ENCODE data around the gene PATE1.

PATE1 gene, protein sequence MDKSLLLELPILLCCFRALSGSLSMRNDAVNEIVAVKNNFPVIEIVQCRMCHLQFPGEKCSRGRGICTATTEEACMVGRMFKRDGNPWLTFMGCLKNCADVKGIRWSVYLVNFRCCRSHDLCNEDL

DNA sequence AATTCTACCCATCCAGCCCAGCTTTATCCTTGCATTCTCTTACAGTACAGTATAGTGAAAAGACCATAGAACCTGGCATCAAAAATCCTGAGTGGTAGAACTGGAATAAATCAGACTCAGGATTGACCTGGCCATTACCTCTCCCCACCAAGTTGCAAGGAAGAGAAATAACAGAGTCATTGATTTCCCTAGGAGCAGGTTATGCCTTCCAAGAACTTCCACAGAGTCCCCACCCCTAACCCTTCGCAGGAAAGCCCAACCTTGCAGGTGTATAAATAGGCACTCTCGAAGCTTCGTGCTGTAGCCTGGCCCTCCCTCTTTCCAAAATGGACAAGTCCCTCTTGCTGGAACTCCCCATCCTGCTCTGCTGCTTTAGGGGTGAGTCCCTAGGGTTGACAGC is at the start of gene PATE1:
Gene PATE1, plus strand, starts transcription at position 301 of the 400 bp plus-strand sequence. Its CDS starts 26 bp downstream, at position 327.
- TF ChIP-seq GATA2 (IDR thresholded peaks at IDR 0.05; ENCODE audit: low read depth, low read length): no peak
- TF ChIP-seq GATA3 (IDR thresholded peaks at IDR 0.05; ENCODE audit: low read depth, low read length): no peak

DNA sequence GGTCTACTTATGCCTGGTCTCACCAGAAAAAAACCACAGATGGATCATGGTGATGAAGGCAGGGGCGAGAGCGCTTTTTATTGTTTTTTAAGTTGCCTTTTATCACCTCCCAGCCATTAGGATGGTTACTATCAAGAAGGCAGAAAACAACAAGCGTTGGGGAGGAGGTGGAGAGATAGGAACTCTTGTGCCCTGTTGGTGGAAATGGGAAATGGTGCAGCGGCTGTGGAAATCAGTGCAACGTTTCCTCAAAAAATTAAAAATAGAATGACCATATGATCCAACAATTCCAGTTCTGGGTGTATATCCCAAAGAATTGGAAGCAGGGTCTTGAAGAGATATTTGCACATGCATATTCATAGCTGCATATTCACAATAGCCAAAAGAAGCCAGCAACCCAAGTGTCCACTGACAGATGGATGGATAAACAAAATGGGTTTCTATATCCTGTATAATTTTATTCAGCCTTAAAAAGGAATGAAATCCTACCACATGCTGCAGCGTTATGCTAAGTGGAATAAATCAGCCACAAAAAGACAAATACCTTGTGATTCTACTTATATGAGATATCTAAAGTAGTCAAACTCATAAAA is 45.0 kb upstream of the PATE1 start:
- TF ChIP-seq GATA2 (IDR thresholded peaks at IDR 0.05; ENCODE audit: low read depth, low read length) (no peak), GATA3 (IDR thresholded peaks at IDR 0.05; ENCODE audit: low read depth, low read length) (no peak)

DNA sequence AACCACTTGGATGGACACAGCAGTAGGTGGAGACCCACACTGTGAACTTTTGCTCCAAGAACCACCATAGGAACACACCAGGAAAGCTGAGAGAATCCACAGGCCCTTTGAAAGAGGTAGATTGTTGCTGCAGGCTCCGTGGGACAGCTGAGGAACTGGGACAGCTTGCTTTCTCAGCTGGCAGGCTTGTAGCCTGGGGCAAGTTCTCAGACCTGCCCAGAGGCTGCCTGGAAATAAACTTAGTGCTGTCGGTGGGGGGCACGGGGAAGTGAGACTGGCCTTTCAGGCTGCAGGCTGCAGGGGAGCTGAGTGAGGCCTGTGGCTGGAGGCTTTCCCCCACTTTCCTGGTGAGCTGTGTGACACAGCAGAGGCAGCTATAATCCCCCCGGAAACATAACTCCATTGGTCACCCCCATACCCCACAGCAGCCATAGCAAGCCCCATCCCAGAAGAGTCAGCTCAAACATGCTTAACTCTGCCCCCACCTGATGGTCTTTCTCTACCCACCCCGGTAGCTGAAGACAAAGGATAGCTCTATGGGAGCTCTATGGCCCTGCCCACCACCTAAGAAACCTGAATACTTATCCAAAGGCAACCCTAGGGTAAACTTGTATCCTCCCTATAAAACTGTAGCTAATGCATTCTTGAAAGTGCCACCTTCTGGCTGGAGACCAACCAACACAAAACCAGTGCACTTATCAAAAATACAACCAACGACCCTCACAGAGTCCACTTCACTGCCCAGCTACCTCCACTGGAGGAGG is 44.0 kb upstream of the PATE1 start:
- TF ChIP-seq GATA3 (IDR thresholded peaks at IDR 0.05; ENCODE audit: low read depth, low read length) (no peak), GATA2 (IDR thresholded peaks at IDR 0.05; ENCODE audit: low read depth, low read length) (no peak)

DNA sequence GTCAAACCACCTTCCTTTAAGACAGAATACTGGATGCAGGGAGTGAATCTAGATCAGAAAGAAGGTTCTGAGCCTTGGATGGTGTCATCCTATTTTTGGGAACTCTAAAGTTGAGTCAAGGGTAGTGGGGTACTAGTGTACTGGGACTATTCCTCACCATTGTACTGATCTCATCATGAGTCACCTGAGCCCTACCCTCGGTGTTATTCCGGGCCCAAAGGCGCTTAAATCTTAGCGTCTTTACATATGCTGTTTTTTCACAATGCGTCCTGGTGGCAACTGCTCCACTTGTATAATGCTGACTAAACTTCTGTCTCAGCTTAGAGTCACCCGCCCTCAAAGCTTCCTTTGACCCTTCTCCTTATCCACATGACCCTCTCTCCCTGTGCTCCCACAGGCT is 25.3 kb upstream of the PATE1 start:
- TF ChIP-seq GATA2 (IDR thresholded peaks at IDR 0.05; ENCODE audit: low read depth, low read length) (no peak), GATA3 (IDR thresholded peaks at IDR 0.05; ENCODE audit: low read depth, low read length) (no peak)

DNA sequence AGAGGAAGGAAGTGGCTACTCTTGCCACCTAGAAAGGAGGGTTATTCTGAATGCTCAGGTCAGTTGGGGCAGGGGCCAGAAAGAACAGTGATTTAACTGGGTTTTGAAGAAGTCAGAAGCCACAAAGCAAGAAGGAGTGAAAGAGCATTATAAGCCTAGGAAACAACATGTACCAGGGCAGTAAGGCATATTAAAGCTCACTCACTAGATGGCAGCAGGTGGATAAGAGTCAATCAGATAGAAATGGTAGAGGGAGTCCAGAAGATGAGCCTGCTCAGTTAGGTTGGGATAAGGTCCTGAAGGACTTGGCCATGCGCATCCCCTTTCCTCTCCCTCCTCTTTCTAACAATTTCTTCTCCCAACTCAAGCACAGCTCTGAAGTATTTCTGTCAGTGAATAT is 22.0 kb upstream of the PATE1 start:
- TF ChIP-seq GATA3 (IDR thresholded peaks at IDR 0.05; ENCODE audit: low read depth, low read length): no peak
- no peak for TF ChIP-seq GATA2 (IDR thresholded peaks at IDR 0.05; ENCODE audit: low read depth, low read length)

DNA sequence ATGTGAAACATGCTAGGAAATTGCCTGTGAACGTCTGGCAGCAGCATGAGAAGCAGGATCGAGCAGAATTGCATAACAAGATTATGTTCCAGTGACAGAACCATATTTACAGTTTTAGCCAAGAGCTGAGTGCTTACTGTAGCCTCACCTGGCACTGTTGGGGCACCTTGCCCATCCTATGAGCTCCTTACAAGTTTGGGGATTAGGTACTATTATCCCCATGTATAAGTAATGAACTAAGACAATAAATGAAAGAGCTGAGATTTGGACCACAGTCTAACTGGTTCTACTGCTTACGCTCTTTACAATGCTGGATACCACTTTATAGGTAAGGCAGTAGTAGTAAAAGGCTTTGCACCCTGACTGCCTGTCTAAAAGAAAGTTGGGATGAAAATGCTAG is 17.1 kb upstream of the PATE1 start:
- TF ChIP-seq GATA2 (IDR thresholded peaks at IDR 0.05; ENCODE audit: low read depth, low read length): no peak
- TF ChIP-seq GATA3 (IDR thresholded peaks at IDR 0.05; ENCODE audit: low read depth, low read length): no peak

DNA sequence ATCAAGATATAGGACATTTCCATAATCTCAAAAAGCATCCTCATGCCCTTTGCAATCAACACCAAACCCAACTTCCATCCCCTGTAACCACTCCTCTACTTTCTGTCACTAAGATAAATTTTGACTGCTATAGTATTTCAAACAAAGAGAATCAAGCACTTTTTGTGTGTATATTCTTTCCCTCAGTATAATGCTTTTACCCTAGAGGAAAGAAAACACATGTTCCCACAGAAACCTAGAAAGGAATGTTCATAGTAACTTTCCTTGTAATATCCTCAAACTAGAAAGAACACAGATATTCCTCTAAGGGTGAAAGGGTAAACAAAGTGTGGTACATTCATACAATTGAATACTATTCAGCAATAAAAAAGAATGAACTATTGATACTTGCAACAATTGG is 5.5 kb upstream of the PATE1 start:
- TF ChIP-seq GATA3 (IDR thresholded peaks at IDR 0.05; ENCODE audit: low read depth, low read length) (no peak), GATA2 (IDR thresholded peaks at IDR 0.05; ENCODE audit: low read depth, low read length) (no peak)

DNA sequence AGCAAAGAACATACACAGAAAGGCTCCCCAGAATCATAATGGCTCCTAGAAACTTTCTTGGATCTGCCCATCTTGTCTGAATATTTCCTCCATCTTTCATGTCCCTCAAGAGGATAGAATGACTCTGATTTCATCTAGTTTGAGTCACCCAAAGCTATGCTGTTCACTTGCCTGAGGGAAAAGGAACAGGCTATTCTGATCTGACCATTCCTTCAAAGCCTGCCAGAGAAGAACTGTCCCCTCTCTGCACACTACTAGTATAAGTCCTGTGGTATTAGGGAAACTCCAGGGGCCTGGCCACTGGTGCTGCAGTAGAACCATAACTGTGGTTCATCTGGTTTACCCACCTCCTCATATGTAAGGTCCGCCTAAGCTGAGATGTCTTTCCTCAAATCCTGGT is 2.4 kb upstream of the PATE1 start:
- no peak for TF ChIP-seq GATA3 (IDR thresholded peaks at IDR 0.05; ENCODE audit: low read depth, low read length)
- no peak for TF ChIP-seq GATA2 (IDR thresholded peaks at IDR 0.05; ENCODE audit: low read depth, low read length)

DNA sequence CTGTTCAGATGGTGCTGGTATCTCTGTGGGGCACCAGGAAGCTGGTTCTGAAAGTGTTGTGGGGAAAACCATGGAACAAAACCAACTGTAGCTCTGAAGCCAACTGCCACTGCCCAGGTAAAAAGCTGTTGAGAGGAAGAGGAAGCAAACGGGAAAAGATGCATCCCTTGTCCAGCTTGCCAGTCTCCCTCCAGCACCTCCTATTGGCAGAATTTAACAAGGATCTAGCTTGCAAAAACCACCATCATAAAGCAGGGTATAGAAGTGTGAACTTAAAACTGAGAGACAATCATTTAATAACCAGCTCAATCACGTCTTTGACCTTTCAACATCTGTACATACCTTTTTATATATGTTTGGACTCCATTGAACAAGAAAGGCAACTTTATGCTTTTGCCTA is 4.5 kb downstream of the PATE1 start:
- TF ChIP-seq GATA3 (IDR thresholded peaks at IDR 0.05; ENCODE audit: low read depth, low read length) (no peak), GATA2 (IDR thresholded peaks at IDR 0.05; ENCODE audit: low read depth, low read length) (no peak)

DNA sequence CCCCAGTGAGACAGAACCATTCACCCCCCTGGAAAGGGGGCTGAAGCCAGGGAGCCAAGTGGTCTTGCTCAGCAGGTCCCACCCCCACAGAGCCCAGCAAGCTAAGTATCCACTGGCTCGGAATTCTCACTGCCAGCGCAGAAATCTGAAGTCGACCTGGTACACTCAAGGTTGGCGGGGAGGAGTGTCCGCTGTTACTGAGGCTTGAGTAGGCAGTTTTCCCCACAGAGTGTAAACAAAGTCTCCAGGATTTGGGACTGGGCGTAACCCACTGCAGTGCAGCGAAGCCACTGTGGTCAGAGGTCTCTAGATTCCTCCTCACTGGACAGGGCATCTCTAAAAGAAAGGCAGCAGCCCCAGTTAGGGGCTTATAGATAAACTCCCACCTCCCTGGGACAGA is 10.0 kb downstream of the PATE1 start:
- TF ChIP-seq GATA3 (IDR thresholded peaks at IDR 0.05; ENCODE audit: low read depth, low read length) (no peak), GATA2 (IDR thresholded peaks at IDR 0.05; ENCODE audit: low read depth, low read length) (no peak)

DNA sequence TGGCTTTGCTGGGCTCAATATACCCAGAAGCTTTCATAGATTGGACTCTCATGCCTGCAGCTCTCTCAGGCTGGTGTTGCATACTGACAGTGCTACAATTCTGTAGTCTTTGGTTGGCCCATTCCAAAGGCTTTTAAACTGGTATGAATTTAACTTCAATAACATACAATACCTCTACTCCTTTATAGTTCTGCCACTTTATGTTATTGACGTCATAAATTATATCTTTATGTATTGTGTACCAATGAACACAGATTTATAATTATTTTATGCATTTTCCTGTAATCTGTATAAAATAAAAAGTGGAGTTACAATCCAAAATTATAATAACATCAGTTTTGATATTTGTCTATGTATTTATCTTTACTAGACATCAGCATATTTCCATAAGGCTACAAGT is 16.4 kb downstream of the PATE1 start:
- TF ChIP-seq GATA2 (IDR thresholded peaks at IDR 0.05; ENCODE audit: low read depth, low read length) (no peak), GATA3 (IDR thresholded peaks at IDR 0.05; ENCODE audit: low read depth, low read length) (no peak)

DNA sequence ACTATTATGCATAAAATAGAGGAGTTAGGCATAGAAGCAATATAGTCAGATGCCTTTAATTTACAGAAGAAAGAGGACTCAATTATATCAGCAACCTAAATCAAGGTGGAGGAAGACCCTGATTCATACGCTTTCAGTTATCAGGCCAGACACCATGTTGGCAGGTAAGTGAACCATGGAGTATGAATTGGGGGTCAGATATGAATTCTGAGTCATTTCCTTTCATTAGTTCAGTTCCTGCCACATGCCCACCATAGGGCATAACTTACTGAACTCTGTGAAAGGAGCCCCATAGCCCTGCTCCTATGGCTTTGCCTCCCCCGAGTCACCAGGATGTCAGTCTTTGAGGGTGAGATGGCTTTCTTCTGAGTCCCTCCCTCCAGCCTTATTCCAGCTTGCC is 17.4 kb downstream of the PATE1 start:
- TF ChIP-seq GATA3 (IDR thresholded peaks at IDR 0.05; ENCODE audit: low read depth, low read length): no peak
- TF ChIP-seq GATA2 (IDR thresholded peaks at IDR 0.05; ENCODE audit: low read depth, low read length): no peak

DNA sequence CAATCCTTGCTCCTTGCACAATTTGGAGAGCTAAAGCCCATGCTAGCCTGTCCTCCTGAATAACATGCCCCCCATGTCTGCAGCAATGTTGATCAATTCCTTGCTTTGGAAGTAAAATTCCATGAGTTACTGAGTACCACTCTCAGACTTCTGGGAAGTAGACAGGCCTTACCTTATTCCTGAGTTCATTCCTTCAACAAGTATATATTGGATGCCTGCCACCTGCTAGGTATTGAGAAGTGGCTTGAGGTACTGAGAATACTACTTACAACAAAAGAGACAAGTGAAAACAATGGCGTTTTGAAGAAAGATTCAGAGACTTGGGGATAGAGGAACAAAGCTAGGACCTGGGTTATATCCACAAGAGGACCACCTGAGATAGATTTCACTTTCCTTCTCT is 20.2 kb downstream of the PATE1 start:
- TF ChIP-seq GATA3 (IDR thresholded peaks at IDR 0.05; ENCODE audit: low read depth, low read length): no peak
- no peak for TF ChIP-seq GATA2 (IDR thresholded peaks at IDR 0.05; ENCODE audit: low read depth, low read length)

DNA sequence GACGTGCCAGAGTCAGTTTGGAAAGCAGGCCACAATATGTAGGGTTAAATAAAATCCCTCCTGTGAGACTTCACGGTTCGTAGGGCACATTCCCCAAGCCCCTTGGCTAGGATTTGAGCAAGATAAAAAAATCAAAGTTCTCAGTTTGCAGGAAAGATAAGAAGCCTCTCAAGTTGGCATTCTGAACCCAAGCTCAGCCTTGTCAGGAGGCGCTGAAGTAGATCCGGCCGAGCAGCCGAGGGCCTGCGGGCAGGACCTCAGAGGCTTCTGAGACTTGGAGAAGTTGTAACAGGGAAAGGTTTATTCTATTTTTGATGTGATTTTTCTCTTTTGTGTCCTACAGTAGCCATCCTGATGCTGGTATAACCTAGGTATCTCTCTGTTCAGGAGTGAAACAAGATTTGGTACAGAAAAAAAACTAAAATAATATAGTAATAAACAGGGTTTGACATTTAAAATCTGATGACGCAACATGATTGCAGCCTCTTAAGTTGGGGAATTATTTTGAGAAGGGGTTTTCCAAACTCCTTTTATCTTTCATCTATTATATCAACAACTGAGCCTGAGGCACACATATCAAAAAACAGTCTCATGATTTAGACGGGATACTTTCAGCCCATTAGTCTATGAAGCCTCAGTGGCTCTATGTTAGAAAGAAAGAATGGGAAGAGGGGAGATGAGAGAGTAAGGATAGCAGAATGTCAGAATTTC is 22.4 kb downstream of the PATE1 start:
- no peak for TF ChIP-seq GATA3 (IDR thresholded peaks at IDR 0.05; ENCODE audit: low read depth, low read length)
- TF ChIP-seq GATA2 (IDR thresholded peaks at IDR 0.05; ENCODE audit: low read depth, low read length): no peak
